B cell (primary cell): Measurements from ENCODE around the gene CFAP54.

Source experiments
- EZH2 ChIP-seq: IDR thresholded peaks from 2 replicates; pipeline ENCODE4 v1.6.1; 2012; ENCODE audit warnings: borderline replicate concordance, low read depth, mild to moderate bottlenecking, moderate library complexity, low read length; ENCODE audit not compliant: insufficient read depth, poor library complexity, severe bottlenecking
- TF ChIP-seq, protein P1 (sequence below): fragments of 200-600 bp; IDR thresholded peaks from one replicate; pipeline ENCODE4 v1.8.0; 2022; ENCODE audit warnings: antibody characterized with exemption, mild to moderate bottlenecking

DNA sequence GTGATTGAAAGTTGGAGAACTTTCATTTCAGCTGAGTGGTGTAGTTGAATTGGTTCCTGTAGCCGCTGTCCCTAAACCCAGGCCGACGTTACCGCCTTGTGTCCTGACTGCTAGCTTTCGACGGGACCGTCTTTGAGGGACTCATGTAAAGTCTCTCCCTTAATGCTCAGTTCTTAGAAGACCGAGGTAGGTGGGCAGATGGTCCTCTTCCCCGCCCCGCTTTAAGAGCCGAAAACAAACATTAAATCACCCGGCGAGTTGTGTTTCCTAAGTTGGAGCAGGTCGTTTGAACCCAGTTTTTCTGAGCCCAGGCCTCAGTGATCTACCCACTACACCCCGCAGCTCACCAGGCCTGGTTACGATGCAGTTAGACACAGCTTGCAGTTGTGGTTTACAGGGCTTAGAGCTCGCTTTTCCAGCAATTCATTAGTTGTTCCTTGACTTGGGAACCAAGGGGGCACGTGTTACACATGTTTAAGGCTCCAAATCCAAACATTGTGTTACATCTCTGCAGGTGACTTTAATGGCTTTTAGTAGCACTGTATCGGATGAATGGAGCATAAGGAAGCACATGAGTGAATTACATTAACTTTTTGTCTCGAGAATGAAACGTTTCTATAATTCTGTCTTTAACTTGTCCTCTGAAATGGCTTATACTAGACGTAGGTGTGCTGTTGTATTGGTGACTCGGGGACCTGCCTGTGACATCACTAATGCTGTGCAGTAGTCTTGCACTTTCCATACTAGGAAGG, 418.5 kb downstream of the CFAP54 start:
- TF ChIP-seq, protein P1, sequence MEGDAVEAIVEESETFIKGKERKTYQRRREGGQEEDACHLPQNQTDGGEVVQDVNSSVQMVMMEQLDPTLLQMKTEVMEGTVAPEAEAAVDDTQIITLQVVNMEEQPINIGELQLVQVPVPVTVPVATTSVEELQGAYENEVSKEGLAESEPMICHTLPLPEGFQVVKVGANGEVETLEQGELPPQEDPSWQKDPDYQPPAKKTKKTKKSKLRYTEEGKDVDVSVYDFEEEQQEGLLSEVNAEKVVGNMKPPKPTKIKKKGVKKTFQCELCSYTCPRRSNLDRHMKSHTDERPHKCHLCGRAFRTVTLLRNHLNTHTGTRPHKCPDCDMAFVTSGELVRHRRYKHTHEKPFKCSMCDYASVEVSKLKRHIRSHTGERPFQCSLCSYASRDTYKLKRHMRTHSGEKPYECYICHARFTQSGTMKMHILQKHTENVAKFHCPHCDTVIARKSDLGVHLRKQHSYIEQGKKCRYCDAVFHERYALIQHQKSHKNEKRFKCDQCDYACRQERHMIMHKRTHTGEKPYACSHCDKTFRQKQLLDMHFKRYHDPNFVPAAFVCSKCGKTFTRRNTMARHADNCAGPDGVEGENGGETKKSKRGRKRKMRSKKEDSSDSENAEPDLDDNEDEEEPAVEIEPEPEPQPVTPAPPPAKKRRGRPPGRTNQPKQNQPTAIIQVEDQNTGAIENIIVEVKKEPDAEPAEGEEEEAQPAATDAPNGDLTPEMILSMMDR: no peak
- TF ChIP-seq EZH2: no peak
